Vagina (tissue), 2 donors: ENCODE measurements around the gene ACTRT2. TPM values are rescaled to one million over a fixed set of nuclear protein-coding genes. Genes with fewer than 3 reads are reported as not detected.

Experiments
- DNase-seq, 2 donors: peaks; one replicate each; pipeline ENCODE4 v3.0.0-alpha.2; 2017; ENCODE audit errors: extremely low spot score in 2 of 2
- H3K27ac ChIP-seq: fragments of 200-600 bp; sonication (generic); one replicate; pipeline ENCODE4 v1.5.1; 2019
- H3K27me3 ChIP-seq: fragments of 200-600 bp; sonication (generic); one replicate; pipeline ENCODE4 v1.5.1; 2019
- H3K36me3 ChIP-seq, 2 donors: fragments of 200-600 bp; sonication (generic); one replicate each; pipeline ENCODE4 v1.5.1; 2017 to 2019
- H3K4me1 ChIP-seq: fragments of 200-600 bp; sonication (generic); one replicate; pipeline ENCODE4 v1.5.1; 2019
- H3K4me3 ChIP-seq, 2 donors: fragments of 200-600 bp; sonication (generic); 1 replicate in 1 of 2; 2 replicates in 1 of 2; pipeline ENCODE4 v1.5.1; 2016 to 2019
- H3K9me3 ChIP-seq: fragments of 200-600 bp; sonication (generic); one replicate; pipeline ENCODE4 v1.5.1; 2019
- POLR2A ChIP-seq, 2 donors: fragments of 450-650 bp; IDR thresholded peaks; one replicate each; pipeline ENCODE4 v1.6.1; 2017; ENCODE audit warnings: antibody characterized with exemption in 2 of 2, mild to moderate bottlenecking in 2 of 2, moderate library complexity in 2 of 2
- POLR2AphosphoS5 ChIP-seq, 2 donors: sonication (generic); formaldehyde crosslinking; IDR thresholded peaks; one replicate each; pipeline ENCODE4 v1.9.0; 2017; ENCODE audit warnings: antibody characterized with exemption in 2 of 2, mild to moderate bottlenecking in 2 of 2, low read depth in 1 of 2; ENCODE audit not compliant: insufficient read depth in 1 of 2
- intact Hi-C: fragments of 100-400 bp; cut with DNase I; formaldehyde crosslinking; loops from one replicate; pipeline ENCODE4 v1.15.1; 2023
- total RNA-seq: library from RNA; depleted of rRNA; stranded (reverse); fragments of >200 nt; gene quantifications from one replicate; pipeline ENCODE4 v1.2.3, GENCODE V29; 2016
- TF ChIP-seq, protein P1 (sequence below), 3 experiments: fragments of 450-650 bp in 2 of 3; fragments of 200-600 bp in 1 of 3; sonication (generic) in 1 of 3; IDR thresholded peaks; one replicate each; pipeline ENCODE4 v1.5.1; 2017 to 2019; ENCODE audit warnings: antibody characterized with exemption in 3 of 3, mild to moderate bottlenecking in 2 of 3, moderate library complexity in 2 of 3

Gene ACTRT2
- total RNA-seq, 1 donor from 2014 or later, result not detected

DNA sequence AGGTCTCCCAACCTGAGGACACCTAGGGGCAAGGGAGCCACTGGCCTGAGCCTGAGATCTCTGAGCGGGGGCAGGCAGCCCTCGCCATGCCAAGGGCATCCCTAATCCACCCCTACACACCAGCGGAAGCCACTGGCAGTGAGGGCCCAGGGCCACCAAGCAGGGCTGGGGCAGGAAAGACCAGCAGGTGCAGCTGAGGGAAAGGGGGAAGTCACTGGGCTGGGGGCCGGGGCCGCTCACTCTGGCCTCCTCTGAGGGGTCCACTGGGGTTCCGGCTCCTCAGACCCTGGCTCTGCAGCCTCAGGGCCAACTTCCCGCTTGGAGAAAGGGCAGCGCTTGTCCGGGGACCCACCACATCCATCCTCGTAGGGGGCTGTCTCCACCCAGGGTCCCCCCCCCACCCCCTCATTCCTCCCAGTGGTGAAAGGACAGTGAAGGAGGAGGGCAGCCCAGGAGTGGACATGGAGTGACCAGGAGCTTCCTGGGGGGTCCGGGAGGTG lies 42.5 kb upstream of the ACTRT2 start:
- TF ChIP-seq POLR2A (IDR thresholded peaks at IDR 0.05) (no peak), POLR2AphosphoS5 (IDR thresholded peaks at IDR 0.05; ENCODE audit: insufficient read depth in 1 of 2, low read depth in 1 of 2) (no peak)
- Histone ChIP-seq H3K9me3 (no peaks in the 10 kb centered on the region), H3K4me3 (no peak overlapping the region), H3K27ac (no peak overlapping the region), H3K4me1 (no peaks in the 10 kb centered on the region), H3K27me3 (no peaks in the 10 kb centered on the region), H3K36me3 (no peaks in the 10 kb centered on the region)
- intact Hi-C loops, result no loop called here
- peak in 1 of 2 donors; percentile 91 for DNase-seq

- DNase-seq, result no peak
- Histone ChIP-seq H3K9me3 (no peaks in the 10 kb centered on the region), H3K27ac (no peak overlapping the region), H3K27me3 (no peaks in the 10 kb centered on the region), H3K4me1 (no peaks in the 10 kb centered on the region), H3K36me3 (no peaks in the 10 kb centered on the region), H3K4me3 (no peak overlapping the region)
- intact Hi-C loops, result no loop called here
- TF ChIP-seq POLR2AphosphoS5 (IDR thresholded peaks at IDR 0.05; ENCODE audit: insufficient read depth in 1 of 2, low read depth in 1 of 2), result no peak
- TF ChIP-seq, protein P1, sequence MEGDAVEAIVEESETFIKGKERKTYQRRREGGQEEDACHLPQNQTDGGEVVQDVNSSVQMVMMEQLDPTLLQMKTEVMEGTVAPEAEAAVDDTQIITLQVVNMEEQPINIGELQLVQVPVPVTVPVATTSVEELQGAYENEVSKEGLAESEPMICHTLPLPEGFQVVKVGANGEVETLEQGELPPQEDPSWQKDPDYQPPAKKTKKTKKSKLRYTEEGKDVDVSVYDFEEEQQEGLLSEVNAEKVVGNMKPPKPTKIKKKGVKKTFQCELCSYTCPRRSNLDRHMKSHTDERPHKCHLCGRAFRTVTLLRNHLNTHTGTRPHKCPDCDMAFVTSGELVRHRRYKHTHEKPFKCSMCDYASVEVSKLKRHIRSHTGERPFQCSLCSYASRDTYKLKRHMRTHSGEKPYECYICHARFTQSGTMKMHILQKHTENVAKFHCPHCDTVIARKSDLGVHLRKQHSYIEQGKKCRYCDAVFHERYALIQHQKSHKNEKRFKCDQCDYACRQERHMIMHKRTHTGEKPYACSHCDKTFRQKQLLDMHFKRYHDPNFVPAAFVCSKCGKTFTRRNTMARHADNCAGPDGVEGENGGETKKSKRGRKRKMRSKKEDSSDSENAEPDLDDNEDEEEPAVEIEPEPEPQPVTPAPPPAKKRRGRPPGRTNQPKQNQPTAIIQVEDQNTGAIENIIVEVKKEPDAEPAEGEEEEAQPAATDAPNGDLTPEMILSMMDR (IDR thresholded peaks at IDR 0.05), result no peak
- no peak for TF ChIP-seq POLR2A (IDR thresholded peaks at IDR 0.05)
Observed at GRCh38 chr1:2979191-2980072, 41.8 kb upstream of the ACTRT2 start.

DNA sequence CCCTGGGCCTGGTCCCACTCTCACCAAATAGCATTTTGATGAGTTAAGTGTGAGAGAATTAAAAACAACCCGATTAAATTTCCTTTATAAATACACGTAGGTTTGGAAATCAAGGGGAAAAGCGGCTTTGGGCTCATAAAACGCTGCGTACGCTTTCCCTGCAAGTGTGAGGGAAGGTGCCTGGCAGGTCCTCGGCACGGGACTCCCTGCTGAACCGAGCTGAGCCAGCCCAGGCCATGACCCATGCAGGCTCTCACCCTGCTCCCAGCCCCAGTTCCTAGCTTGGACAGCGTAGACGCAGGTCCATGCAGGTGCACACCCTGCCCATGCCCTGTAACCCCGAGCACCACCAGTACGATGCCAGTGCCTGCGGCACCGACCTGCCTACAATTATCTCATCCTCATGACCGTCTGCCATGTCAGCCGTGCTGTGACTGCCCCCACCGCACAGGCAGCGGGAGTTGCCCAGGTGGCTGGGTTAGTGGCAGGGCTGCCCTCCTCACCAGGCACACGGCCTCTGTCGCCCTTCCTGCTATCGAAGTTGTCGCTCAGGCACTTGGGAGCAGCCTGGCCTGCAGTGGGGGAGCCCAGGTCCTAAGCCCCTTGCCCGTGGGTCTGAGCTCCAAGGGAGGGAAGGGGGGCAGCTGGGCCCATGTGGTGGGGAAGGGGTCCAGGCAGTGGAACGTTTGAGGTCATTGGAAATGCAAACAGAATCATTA lies 41.0 kb upstream of the ACTRT2 start:
- intact Hi-C loops, result no loop called here
- Histone ChIP-seq H3K27me3 (no peaks in the 10 kb centered on the region), H3K4me1 (no peaks in the 10 kb centered on the region), H3K9me3 (no peaks in the 10 kb centered on the region), H3K4me3 (no peak overlapping the region), H3K27ac (no peak overlapping the region), H3K36me3 (no peaks in the 10 kb centered on the region)
- TF ChIP-seq POLR2A (IDR thresholded peaks at IDR 0.05) (no peak), POLR2AphosphoS5 (IDR thresholded peaks at IDR 0.05; ENCODE audit: insufficient read depth in 1 of 2, low read depth in 1 of 2) (no peak)
- TF ChIP-seq, protein P1 (IDR thresholded peaks at IDR 0.05), result no peak
- no peak for DNase-seq

- no peak overlapping the region for H3K27ac ChIP-seq
- no peaks in the 10 kb centered on the region for H3K36me3 ChIP-seq
- H3K9me3 ChIP-seq, result no peaks in the 10 kb centered on the region
- no peak for DNase-seq
- H3K27me3 ChIP-seq, result no peaks in the 10 kb centered on the region
- TF ChIP-seq POLR2A (IDR thresholded peaks at IDR 0.05) (no peak), POLR2AphosphoS5 (IDR thresholded peaks at IDR 0.05; ENCODE audit: insufficient read depth in 1 of 2, low read depth in 1 of 2) (no peak)
- TF ChIP-seq, protein P1 (IDR thresholded peaks at IDR 0.05), result no peak
- intact Hi-C loops, result no loop called here
- H3K4me1 ChIP-seq, result no peaks in the 10 kb centered on the region
- H3K4me3 ChIP-seq, result no peak overlapping the region
Observed at GRCh38 chr1:2980849-2981248, 40.4 kb upstream of the ACTRT2 start.

- intact Hi-C loops, result no loop called here
- H3K27me3 ChIP-seq, result no peaks in the 10 kb centered on the region
Observed at GRCh38 chr1:2981388-2981787, 39.9 kb upstream of the ACTRT2 start.

More at GRCh38 chr1:2981388-2981787, 39.9 kb upstream of the ACTRT2 start:
- no peak overlapping the region for H3K4me3 ChIP-seq
- TF ChIP-seq POLR2A (IDR thresholded peaks at IDR 0.05), result no peak
- no peak for DNase-seq
- H3K27ac ChIP-seq, result no peak overlapping the region
- H3K36me3 ChIP-seq, result no peaks in the 10 kb centered on the region
- no peaks in the 10 kb centered on the region for H3K9me3 ChIP-seq
- no peaks in the 10 kb centered on the region for H3K4me1 ChIP-seq
